Measurements from ENCODE around the gene TMC2.
"Not testable (repeated sequence)": the region's sequence is repeated elsewhere in the genome, so short reads cannot be mapped to it uniquely, and the experiment has no call there.

Gene TMC2

GRCh38 chr20:2536560-2536986 is at the start of gene TMC2:
Gene TMC2, plus strand, starts transcription at chr20:2536573. Its CDS starts 49 bp downstream, at chr20:2536622.
- no peak for DNase-seq

GRCh38 chr20:2502808-2503384 is 33.5 kb upstream of the TMC2 start:
- DNase-seq: not testable (repeated sequence)

GRCh38 chr20:2504803-2505202 is 31.6 kb upstream of the TMC2 start:
- DNase-seq: not testable (repeated sequence)

GRCh38 chr20:2506426-2506825 is 29.9 kb upstream of the TMC2 start:
- not testable (repeated sequence) for DNase-seq

GRCh38 chr20:2507464-2507863 is 28.9 kb upstream of the TMC2 start:
- DNase-seq: no peak

- DNase-seq: no peak
Observed at GRCh38 chr20:2507875-2508630, 28.3 kb upstream of the TMC2 start.

- DNase-seq: peak; percentile 75 to 81
Observed at GRCh38 chr20:2508631-2509467, 27.5 kb upstream of the TMC2 start, which contains the start of gene ZNF343. Gene ZNF343, minus strand, starts transcription at chr20:2508915. Its CDS starts 15,020 bp downstream, at chr20:2493895.

GRCh38 chr20:2509468-2509781 is 26.9 kb upstream of the TMC2 start:
- no peak for DNase-seq

- DNase-seq: no peak
Observed at GRCh38 chr20:2509794-2510193, 26.6 kb upstream of the TMC2 start.

- no peak for DNase-seq
Observed at GRCh38 chr20:2515203-2515602, 21.2 kb upstream of the TMC2 start.

- no peak for DNase-seq
Observed at GRCh38 chr20:2516399-2516798, 20.0 kb upstream of the TMC2 start.

- no peak for DNase-seq
Observed at GRCh38 chr20:2518096-2518495, 18.3 kb upstream of the TMC2 start.

GRCh38 chr20:2518558-2518957 is 17.8 kb upstream of the TMC2 start:
- DNase-seq: no peak

GRCh38 chr20:2519115-2519809 is 17.1 kb upstream of the TMC2 start:
- no peak for DNase-seq

GRCh38 chr20:2520617-2521016 is 15.8 kb upstream of the TMC2 start:
- no peak for DNase-seq

- peak; percentile 31 to 81 for DNase-seq
Observed at GRCh38 chr20:2521369-2522305, 14.7 kb upstream of the TMC2 start.

GRCh38 chr20:2522826-2523429 is 13.4 kb upstream of the TMC2 start:
- DNase-seq: not testable (repeated sequence)

GRCh38 chr20:2523919-2524708 is 12.3 kb upstream of the TMC2 start:
- DNase-seq: peak; percentile 66 to 94

- peak; percentile 12 to 27 for DNase-seq
Observed at GRCh38 chr20:2524709-2525506, 11.5 kb upstream of the TMC2 start.

GRCh38 chr20:2526218-2526583 is 10.2 kb upstream of the TMC2 start:
- DNase-seq: not testable (repeated sequence)
